Esophagus squamous epithelium (tissue), 5 donors: Measurements from ENCODE around the gene SWSAP1. TPM values are rescaled to one million over a fixed set of nuclear protein-coding genes. Genes with fewer than 3 reads are reported as not detected.

Experiments
- DNase-seq: peaks from one replicate; lab custom pipeline; 2025; lab: John Stamatoyannopoulos, UW
- H3K27ac ChIP-seq, 4 donors: fragments of 200-600 bp; sonication (generic); one replicate each; pipeline ENCODE4 v1.5.1; 2016 to 2019; ENCODE audit warnings: mild to moderate bottlenecking in 1 of 4
- H3K27me3 ChIP-seq, 4 donors: fragments of 200-600 bp; sonication (generic); 1 replicate in 3 of 4; 2 replicates in 1 of 4; pipeline versions ENCODE4 v1.5.1 to v1.6.0; 2017 to 2021; ENCODE audit warnings: antibody characterized with exemption in 1 of 4
- H3K36me3 ChIP-seq, 3 donors: fragments of 200-600 bp; sonication (generic); one replicate each; pipeline ENCODE4 v1.5.1; 2016 to 2019
- H3K4me1 ChIP-seq, 3 donors: fragments of 200-600 bp; sonication (generic); one replicate each; pipeline ENCODE4 v1.5.1; 2017 to 2019
- H3K4me3 ChIP-seq, 4 donors: fragments of 200-600 bp; sonication (generic); 1 replicate in 3 of 4; 2 replicates in 1 of 4; pipeline ENCODE4 v1.5.1; 2016 to 2019; ENCODE audit warnings: mild to moderate bottlenecking in 2 of 4, moderate library complexity in 1 of 4
- H3K9me3 ChIP-seq, 3 donors: fragments of 200-600 bp; sonication (generic); one replicate each; pipeline ENCODE4 v1.5.1; 2016 to 2019
- POLR2A ChIP-seq, 4 donors: fragments of 450-650 bp; IDR thresholded peaks; one replicate each; pipeline ENCODE4 v1.6.1; 2017; ENCODE audit warnings: antibody characterized with exemption in 4 of 4, mild to moderate bottlenecking in 4 of 4, moderate library complexity in 3 of 4
- WGBS, 2 donors: methylation state at CpG; one replicate each; pipeline ENCODE4 v1.1.5; 2018; 5-methylcytosine and 5-hydroxymethylcytosine counted together
- intact Hi-C: fragments of 100-400 bp; cut with DNase I; formaldehyde crosslinking; loops from one replicate; pipeline ENCODE4 v1.15.0; 2022
- total RNA-seq, 4 donors: library from RNA; depleted of rRNA; stranded (reverse); fragments of >200 nt; gene quantifications; one replicate each; pipeline ENCODE4 v1.1.0, GENCODE V29; 2016
- TF ChIP-seq, protein P1 (sequence below), 6 experiments: fragments of 450-650 bp in 4 of 6; fragments of 200-600 bp in 2 of 6; sonication (generic) in 2 of 6; IDR thresholded peaks; one replicate each; pipeline ENCODE4 v1.5.1; 2016 to 2019; ENCODE audit warnings: antibody characterized with exemption in 6 of 6, mild to moderate bottlenecking in 4 of 6, moderate library complexity in 4 of 6
- donor health status: DM: yes; HTN: yes; CAD: no.

SWSAP1 gene
- total RNA-seq, 4 donors from 2014 or later, result 1.0 to 2.9 (median 1.3) TPM

DNA sequence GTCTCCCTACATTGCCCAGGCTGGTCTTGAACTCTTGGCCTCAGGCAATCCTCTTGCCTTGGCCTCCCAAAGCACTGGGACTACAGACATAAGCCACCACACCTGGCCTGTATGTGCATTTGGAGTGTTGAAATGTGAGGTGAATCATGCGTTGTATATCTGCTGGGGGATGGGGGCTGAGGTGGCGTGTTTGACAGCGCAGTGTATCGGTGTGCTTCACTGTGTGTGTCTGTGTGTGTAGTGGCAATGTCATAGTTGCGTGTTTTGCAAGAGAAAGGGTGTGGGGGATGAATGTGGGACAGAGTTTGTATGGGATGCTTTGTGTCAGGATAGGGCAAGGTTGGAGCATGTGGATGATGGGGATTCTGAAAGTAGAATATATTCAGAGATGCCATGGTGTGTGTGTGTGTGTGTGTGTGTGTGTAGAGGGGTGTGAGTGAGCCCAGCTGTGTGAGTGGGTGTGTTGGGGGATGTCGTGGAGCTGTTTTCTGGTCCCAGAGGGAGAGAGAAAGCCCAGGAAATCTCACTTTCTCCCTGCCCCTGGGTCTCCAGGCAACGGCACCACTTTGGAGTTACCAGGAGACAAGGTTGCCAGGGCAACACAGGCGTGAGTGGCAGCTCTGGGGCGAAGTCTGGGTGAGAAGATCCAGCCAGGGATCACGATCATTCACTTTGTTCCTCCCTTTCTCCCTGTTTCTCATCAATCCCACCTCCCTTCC lies 1.1 kb upstream of the SWSAP1 start:
- H3K4me3 ChIP-seq, result no peak overlapping the region
- intact Hi-C loops, result no loop called here

DNA sequence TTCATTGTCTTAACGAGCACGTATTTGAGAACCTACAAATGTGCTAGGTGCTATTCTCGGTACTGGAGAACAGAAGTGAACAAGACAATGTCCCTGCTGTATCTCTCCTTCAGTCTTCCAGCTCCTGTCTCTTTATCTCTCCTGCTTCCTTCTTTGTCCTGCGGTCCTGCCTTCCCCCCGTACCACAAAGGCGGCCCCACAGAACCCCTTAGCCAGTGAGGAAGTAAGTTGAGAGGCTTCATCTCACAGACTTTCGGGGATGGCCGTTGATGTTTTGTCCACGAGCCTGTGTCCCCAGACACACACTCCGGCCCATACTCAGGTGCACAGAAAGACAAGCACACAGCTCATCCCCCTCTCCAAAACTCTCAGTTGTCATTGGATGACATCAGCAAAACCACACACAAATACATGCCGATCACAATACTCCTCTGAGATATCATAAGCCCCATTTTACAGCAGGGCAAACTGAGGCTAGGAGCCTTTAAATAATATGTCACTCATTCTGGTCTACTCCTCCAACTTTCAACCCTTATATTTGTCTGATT lies 507 bp upstream of the SWSAP1 start:
- Histone ChIP-seq H3K9me3 (no peaks in the 10 kb centered on the region), H3K4me3 (peak overlapping the region; percentile 56 to 86 (median 64)), H3K4me1 (peaks cover 25 to 49% (median 40%) of the 10 kb centered on the region in 3 donors), H3K36me3 (peaks cover 0 to 6% (median 0%) of the 10 kb centered on the region in 3 donors), H3K27ac (peak overlapping the region; percentile 95 to 99 (median 96)), H3K27me3 (no peaks in the 10 kb centered on the region)
- TF ChIP-seq, protein P1, sequence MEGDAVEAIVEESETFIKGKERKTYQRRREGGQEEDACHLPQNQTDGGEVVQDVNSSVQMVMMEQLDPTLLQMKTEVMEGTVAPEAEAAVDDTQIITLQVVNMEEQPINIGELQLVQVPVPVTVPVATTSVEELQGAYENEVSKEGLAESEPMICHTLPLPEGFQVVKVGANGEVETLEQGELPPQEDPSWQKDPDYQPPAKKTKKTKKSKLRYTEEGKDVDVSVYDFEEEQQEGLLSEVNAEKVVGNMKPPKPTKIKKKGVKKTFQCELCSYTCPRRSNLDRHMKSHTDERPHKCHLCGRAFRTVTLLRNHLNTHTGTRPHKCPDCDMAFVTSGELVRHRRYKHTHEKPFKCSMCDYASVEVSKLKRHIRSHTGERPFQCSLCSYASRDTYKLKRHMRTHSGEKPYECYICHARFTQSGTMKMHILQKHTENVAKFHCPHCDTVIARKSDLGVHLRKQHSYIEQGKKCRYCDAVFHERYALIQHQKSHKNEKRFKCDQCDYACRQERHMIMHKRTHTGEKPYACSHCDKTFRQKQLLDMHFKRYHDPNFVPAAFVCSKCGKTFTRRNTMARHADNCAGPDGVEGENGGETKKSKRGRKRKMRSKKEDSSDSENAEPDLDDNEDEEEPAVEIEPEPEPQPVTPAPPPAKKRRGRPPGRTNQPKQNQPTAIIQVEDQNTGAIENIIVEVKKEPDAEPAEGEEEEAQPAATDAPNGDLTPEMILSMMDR (IDR thresholded peaks at IDR 0.05), result no peak
- no peak for TF ChIP-seq POLR2A (IDR thresholded peaks at IDR 0.05)
- no peak for DNase-seq
- 26 to 38% methylated on average over 10 to 11 of the region's 11 CpGs for WGBS, 2 donors
- intact Hi-C loops, result no loop called here

More for the DNA sequence above, 1.1 kb upstream of the SWSAP1 start:
- TF ChIP-seq, protein P1 (IDR thresholded peaks at IDR 0.05), result no peak
- TF ChIP-seq POLR2A (IDR thresholded peaks at IDR 0.05), result no peak
- no peaks in the 10 kb centered on the region for H3K9me3 ChIP-seq
- H3K27ac ChIP-seq, result no peak overlapping the region
- peaks cover 0 to 7% (median 0%) of the 10 kb centered on the region in 3 donors for H3K36me3 ChIP-seq
- no peaks in the 10 kb centered on the region for H3K27me3 ChIP-seq
- WGBS, 2 donors, result 49 to 55% methylated on average over 9 to 10 of the region's 10 CpGs
- H3K4me1 ChIP-seq, result peaks cover 20 to 43% (median 37%) of the 10 kb centered on the region in 3 donors
- DNase-seq, result no peak

DNA sequence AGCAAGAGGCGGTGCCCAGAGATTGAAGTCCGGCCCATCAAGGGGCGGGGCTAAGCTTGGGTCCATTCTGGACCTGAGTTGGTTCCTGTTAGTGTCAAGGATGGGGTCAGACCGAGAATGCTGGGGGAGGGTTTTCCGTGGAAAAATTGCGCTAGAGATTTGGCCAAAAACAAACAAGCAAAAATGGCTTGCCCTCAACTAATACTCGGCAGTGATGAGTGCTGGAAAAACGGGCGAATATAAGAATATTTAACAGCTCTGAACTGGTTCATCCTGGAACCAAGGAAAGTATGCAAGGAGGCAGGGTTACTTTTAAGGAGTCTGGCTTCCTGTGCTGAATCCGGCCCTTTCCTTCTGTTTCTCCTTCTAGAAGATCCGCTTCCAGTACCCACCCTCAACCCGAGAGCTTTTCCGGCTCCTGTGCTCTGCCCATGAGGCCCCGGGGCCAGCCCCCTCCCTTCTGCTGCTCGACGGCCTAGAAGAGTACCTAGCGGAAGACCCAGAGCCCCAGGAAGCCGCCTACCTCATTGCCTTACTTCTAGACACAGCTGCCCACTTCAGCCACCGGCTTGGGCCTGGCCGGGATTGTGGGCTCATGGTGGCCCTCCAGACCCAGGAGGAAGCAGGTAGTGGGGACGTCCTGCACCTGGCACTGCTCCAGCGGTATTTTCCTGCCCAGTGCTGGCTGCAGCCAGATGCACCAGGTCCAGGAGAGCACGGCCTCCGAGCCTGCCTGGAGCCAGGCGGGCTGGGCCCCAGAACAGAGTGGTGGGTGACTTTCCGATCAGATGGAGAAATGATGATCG lies 880 bp downstream of the SWSAP1 start:
- H3K4me3 ChIP-seq, result peak overlapping the region; percentile 56 to 86 (median 64)
- intact Hi-C loops, result no loop called here
- no peaks in the 10 kb centered on the region for H3K27me3 ChIP-seq
- WGBS, 2 donors, result 5 to 7% methylated on average over 13 to 24 of the region's 27 CpGs
- H3K27ac ChIP-seq, result peak overlapping the region; percentile 95 to 99 (median 96)
- TF ChIP-seq, protein P1 (IDR thresholded peaks at IDR 0.05), result no peak
- peak in 2 of 4 donors; percentile 25 to 76 for TF ChIP-seq POLR2A (IDR thresholded peaks at IDR 0.05)
- H3K4me1 ChIP-seq, result peaks cover 25 to 55% (median 44%) of the 10 kb centered on the region in 3 donors
- no peaks in the 10 kb centered on the region for H3K9me3 ChIP-seq
- DNase-seq, result no peak
- H3K36me3 ChIP-seq, result no peaks in the 10 kb centered on the region

DNA sequence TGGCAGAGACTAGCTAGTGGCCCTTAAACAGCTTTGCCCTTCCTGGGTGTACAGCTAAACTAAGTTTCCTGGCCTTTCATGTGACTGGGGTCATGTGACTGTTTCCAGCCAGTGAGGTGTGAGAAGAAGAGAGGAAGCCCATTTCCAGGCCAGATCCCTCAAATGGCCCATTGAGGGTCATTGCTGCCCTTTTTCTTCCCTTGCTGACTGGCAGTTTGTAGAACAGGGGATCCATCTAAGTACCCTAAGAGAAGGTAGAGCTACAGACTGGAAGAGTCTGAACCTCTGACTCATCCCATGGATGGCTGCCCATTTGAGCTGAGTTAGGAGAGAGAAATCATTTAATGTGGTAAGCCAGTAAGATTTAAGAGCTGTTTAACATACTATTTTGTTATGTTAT lies 2.8 kb downstream of the SWSAP1 start:
- Histone ChIP-seq H3K36me3 (no peaks in the 10 kb centered on the region), H3K27me3 (peaks cover 0 to 8% (median 0%) of the 10 kb centered on the region in 4 donors), H3K27ac (peak overlapping the region; percentile 44 to 73 (median 62)), H3K9me3 (no peaks in the 10 kb centered on the region), H3K4me1 (peaks cover 34 to 73% (median 56%) of the 10 kb centered on the region in 3 donors), H3K4me3 (no peak overlapping the region)
- intact Hi-C loops, result no loop called here
- no peak for DNase-seq
- TF ChIP-seq, protein P1 (IDR thresholded peaks at IDR 0.05), result no peak
- TF ChIP-seq POLR2A (IDR thresholded peaks at IDR 0.05), result no peak
